NCI-H187 (cell line): ENCODE measurements around the gene OR4X1.
"Not testable (repeated sequence)": the region's sequence is repeated elsewhere in the genome, so short reads cannot be mapped to it uniquely, and the experiment has no call there.

Source experiments
- DNase-seq, 2 experiments: peaks; one replicate each; lab custom pipeline; 2025; lab: John Stamatoyannopoulos, UW

The OR4X1 gene, protein sequence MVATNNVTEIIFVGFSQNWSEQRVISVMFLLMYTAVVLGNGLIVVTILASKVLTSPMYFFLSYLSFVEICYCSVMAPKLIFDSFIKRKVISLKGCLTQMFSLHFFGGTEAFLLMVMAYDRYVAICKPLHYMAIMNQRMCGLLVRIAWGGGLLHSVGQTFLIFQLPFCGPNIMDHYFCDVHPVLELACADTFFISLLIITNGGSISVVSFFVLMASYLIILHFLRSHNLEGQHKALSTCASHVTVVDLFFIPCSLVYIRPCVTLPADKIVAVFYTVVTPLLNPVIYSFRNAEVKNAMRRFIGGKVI

DNA sequence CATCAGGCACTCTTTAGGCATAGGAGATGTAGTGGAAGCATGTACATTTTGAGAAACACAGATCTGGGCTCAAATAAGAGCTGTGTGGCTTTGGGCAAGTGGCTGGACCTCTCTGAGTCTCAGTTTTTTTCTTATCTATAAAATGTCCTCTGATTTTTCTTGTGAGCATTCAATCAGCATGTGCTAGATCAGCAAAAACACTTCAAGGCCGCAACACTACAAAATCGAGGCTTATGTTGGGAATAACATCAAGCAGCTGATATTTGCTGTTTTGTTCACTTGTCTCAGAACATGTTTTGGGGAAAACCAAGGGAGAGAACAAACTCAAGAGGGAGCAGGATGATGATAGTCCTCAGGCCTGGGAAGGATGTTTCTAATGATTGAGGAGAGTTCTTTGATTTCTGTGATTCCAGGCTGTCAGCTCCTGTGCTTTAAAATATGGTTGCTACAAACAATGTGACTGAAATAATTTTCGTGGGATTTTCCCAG lies at the start of gene OR4X1:
TSS of gene OR4X1 (plus strand) at position 439 of the 489 bp plus-strand sequence. CDS start at position 439, 0 bp downstream.
- no peak for DNase-seq

DNA sequence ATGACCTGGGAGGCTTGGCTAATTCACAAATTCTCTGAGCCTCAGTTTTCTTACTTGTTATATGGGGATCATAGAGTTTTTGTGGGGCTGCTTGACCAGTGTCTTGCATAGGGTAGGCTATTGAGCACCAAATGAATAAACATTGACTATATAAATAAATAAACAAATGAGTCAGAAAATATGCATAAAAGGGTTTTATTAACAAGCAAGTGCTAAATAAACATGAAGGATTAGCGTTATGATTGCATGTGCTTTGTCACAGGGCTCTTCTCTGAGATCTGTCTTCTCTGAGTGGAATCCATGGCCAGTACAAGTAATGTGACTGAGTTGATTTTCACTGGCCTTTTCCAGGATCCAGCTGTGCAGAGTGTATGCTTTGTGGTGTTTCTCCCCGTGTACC lies 47.2 kb upstream of the OR4X1 start, which contains the start of gene OR4B1:
TSS of gene OR4B1 (plus strand) at position 301 of the 400 bp plus-strand sequence. CDS start at position 301, 0 bp downstream.
- no peak for DNase-seq

DNA sequence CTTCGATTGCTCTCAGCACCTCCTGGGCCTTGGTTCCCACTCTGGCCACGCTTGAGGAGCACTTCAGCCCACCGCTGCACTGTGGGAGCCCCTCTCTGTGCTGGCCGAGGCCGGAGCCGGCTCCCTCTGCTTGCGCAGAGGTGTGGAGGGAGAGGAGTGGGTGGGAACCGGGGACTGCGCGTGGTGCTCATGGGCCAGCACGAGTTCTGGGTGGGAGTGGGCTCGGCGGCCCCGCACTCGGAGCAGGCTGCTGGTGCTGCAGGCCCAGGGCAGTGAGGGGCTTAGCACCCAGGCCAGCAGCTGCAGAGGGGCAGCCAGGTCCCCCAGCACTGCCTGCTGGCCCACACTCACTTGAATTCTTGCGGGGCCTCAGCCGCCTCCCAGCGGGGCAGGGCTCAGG lies 34.9 kb upstream of the OR4X1 start:
- no peak for DNase-seq

DNA sequence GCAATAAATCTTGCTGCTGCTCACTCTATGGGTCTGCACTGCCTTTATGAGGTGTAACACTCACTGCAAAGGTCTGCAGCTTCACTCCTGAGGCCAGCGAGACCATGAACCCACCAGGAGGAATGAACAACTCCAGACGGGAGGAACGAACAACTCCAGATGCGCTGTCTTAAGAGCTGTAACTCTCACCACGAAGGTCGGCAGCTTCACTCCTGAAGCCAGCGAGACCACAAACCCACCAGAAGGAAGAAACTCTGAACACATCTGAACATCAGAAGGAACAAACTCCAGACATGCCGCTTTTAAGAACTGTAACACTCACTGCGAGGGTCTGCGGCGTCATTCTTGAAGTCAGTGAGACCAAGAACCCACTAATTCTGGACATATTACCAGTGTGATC lies 33.6 kb upstream of the OR4X1 start:
- DNase-seq: not testable (repeated sequence)

DNA sequence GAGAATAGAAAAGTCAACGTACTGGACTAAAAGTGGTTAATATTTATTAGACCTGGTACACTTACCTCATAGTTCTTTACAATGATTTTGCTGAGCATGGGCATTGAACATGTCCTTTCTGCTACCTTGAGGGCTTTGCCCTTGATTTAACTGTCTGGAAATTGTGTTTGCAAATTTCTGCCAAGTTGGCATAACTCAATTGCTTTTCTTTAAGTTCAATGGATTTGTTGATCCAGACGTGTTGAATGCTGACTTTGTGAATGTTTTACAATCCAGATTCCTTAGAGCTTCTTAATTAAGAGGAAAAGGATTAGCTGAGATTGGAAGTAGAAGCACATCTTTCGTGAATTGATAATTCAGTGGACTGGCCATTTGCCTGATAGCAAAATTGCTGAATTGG lies 25.9 kb upstream of the OR4X1 start:
- no peak for DNase-seq

DNA sequence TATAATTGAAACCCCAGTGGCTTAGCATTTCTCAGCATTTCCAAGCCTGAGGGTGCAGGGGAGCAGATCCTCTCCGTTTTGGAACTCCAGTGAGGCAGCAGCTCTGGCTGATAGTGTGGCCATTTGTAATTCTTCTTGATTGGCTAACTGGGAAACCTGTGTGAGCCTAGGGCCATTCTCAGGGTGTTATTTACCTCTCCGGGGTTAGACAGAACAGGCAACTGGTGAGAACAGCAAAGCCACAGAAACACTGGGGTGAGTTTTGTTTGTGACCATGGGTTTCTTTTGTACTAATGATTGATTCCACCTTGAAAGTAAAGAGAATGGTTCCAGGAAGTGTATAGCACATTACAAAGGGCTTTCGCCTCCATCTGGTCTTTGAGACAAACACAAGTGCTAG lies 21.2 kb upstream of the OR4X1 start:
- no peak for DNase-seq

DNA sequence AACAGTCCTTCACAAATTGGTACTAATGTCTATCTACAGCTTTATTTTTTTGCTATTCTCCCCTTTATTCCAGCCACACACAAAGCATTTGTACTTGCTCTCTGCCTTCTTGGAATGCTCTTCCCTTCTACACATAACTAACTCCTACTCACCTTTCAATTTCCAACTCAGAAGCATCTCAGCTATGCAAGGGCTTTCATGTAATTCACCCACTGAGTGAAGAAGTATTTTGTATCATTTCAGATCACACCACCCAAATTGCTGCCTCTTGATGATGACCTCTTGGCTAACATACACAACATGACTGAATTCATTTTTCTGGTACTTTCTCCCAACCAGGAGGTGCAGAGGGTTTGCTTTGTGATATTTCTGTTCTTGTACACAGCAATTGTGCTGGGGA lies 18.9 kb upstream of the OR4X1 start, which contains the start of gene OR4X2:
TSS of gene OR4X2 (plus strand) at position 301 of the 400 bp plus-strand sequence. CDS start at position 301, 0 bp downstream.
- DNase-seq: no peak

DNA sequence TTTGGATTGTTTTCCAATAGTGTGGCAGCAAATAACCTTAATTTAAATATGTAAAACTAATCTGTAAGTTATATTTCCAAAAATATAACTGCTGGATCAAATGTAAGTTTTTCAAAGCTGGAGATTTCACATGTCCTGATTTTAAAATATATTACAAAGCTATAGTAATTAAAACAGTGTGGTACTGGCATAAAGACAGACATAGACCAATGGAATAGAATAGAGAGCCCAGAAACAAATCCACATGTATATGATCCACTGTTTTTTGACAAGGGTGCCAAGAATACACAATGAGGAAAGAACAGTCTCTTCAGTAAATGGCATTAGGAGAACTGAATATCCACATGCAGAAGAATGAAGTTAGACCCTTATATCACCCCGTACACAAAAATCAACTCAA lies 14.8 kb upstream of the OR4X1 start:
- DNase-seq: no peak

DNA sequence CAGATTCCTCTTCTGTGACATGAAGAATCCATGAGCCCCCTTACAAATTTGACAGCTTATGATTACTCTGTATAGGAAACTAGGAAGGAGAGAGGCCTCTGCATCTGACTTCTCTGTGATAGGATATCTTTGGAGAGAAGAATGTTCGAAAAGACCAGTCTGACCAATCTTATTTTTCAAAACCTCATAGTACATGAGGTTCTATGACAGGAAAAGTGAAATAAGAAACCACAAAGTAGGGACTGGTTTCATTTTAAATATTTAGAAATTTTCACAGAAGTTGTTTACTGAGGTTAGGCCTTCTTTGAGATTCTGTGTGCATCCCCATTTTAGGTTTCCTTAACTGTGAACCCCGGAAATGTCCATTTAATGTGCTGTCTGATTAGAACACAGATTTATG lies 2.1 kb upstream of the OR4X1 start:
- no peak for DNase-seq

DNA sequence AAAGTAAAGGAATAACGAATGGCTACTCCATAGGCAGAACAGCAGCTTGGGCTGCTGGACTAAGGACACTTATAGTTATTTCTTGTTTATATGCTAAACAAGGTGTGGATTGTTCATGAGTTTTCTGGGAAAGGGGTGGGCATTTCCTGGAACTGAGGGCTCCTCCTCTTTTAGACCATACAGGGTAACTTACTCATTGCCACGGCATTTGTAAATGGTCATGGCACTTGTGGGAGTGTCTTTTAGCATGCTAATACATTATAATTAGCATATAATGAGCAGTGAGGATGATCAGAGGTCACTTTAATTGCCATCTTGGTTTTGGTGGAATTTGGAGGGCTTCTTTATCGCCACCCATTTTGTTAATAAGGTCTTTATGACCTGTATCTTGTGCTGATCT lies 7.0 kb downstream of the OR4X1 start:
- no peak for DNase-seq

DNA sequence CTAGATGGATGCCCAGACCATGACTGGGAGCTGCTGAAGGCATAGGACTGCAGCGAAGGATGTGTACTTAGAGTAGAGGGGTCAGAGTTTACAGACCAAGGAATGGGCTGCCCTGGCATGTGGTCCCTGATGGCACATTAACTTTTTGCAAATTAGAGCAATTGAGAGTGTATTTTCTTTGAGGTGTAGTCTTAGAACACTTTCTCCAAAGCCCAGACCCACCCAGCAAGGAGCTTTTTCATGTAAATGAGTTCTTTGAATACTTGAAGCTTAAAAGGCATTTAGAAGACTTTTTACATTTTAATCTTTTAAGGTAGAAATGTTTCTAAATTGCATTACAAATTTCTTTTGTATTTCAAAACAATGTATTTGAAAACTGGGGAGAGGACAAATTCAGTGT lies 8.9 kb downstream of the OR4X1 start:
- no peak for DNase-seq

DNA sequence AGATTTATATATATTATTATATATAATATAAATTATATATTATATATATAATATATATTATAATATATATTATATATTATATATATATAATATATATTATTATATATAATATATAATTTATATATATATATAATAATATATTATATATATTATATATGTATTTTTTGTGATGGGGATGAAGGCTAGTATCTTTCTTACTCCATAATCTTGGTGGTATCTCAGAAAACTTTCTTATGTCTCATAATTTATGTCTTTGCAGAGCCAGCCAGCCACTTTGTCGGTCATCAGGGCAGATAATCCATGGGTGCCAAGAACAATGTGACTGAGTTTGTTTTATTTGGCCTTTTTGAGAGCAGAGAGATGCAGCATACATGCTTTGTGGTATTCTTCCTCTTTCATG lies 42.3 kb downstream of the OR4X1 start, which contains the start of gene OR4S1:
TSS of gene OR4S1 (plus strand) at position 301 of the 400 bp plus-strand sequence. CDS start at position 301, 0 bp downstream.
- no peak for DNase-seq

DNA sequence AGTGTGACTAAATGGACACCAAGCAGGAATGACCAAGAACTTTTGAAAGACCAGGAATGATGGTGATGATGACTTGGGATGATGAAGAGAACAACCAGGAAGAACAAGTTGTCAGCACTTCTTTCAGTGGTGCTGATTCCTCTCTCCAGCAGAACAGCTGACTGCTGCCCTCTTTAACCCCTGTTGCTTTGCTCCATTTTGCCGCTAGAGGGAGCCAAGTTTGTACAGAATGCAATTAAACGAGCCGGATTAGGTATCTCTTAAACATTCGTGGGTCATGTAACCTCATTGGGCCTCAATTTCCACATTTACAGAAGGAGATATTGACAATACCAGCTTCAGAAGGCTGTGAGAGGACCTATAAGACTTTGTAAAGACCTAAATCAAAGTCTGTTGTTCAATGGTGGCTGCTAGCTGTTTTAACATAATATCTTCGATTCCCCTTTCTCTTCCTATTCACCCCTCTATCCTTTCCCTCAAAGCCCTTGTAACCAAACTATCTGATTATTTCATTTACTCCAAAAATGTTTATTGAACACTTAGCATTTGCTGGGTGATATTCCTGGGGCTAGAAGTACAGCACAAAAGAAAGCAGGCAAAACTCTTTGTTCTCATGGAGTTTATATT lies 44.2 kb downstream of the OR4X1 start:
- DNase-seq: peak; percentile 23 to 32

DNA sequence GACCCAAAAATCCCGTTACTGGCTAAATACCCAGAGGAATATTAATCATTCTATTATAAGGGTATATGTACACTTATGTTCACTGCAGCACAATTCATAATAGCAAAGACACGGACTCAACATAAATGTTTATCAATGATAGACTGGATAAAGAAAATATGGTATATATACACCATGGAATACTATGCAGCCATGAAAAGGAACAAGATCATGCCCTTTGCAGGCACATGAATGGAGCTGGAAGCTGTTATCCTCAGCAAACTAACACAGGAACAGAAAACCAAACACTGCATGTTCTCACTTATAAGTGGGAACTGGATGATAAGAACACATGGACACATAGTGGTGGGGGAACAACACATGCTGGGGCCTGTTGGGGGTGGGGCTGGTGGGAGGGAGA lies 49.9 kb downstream of the OR4X1 start:
- not testable (repeated sequence) for DNase-seq
